Panc1 (cell line): ENCODE measurements around the gene VPS45.

Experiments used
- SIN3A ChIP-seq: IDR thresholded peaks from 2 replicates; pipeline ENCODE4 v1.6.1; 2012; ENCODE audit warnings: low read depth, mild to moderate bottlenecking, low read length, moderate library complexity, borderline replicate concordance; ENCODE audit not compliant: insufficient read depth
- TCF7L2 ChIP-seq: IDR thresholded peaks from 2 replicates; pipeline ENCODE4 v1.6.1; 2011; ENCODE audit warnings: mild to moderate bottlenecking, low read depth, low read length, inconsistent platforms
- TF ChIP-seq, protein P1 (sequence below): fragments of 450-650 bp; IDR thresholded peaks from 2 replicates; pipeline ENCODE4 v1.5.1; 2017; ENCODE audit warnings: mild to moderate bottlenecking

DNA sequence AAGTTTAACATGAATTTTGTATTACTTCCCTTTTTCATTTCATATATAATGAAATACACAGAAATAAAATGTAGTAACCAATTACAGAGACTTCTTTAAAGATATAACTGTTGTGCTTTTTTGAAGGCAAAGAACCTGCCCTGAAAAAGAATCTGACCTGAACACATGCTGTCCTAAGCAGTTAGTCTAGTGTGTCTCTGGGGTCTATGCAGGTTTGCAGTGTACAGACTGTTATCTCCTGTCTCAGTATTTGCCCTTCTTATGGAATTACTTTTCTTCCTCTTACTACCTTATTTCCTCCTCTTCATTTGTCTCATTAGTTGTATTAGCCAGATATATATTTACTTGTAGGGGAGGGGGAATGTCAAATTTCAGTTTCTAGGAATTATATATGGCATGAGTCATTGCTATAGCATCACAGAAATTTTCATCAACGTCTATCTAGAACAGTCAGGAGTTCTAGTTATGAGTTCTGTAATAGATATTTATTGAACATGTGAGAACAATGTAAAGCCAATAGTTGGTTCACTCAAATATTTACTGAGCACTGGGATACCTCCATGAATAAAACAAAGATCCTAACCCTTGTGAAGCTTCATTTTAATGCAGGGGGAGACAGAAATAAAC, 53.8 kb downstream of the VPS45 start:
- TF ChIP-seq, protein P1, sequence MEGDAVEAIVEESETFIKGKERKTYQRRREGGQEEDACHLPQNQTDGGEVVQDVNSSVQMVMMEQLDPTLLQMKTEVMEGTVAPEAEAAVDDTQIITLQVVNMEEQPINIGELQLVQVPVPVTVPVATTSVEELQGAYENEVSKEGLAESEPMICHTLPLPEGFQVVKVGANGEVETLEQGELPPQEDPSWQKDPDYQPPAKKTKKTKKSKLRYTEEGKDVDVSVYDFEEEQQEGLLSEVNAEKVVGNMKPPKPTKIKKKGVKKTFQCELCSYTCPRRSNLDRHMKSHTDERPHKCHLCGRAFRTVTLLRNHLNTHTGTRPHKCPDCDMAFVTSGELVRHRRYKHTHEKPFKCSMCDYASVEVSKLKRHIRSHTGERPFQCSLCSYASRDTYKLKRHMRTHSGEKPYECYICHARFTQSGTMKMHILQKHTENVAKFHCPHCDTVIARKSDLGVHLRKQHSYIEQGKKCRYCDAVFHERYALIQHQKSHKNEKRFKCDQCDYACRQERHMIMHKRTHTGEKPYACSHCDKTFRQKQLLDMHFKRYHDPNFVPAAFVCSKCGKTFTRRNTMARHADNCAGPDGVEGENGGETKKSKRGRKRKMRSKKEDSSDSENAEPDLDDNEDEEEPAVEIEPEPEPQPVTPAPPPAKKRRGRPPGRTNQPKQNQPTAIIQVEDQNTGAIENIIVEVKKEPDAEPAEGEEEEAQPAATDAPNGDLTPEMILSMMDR = no peak
- TF ChIP-seq SIN3A = no peak
- TF ChIP-seq TCF7L2 = no peak
